ENCODE results near the gene NOL12. TPM values are rescaled to one million over a fixed set of nuclear protein-coding genes. Genes with fewer than 3 reads are reported as not detected.

The NOL12 gene
- total RNA-seq, 1 experiment from 2014 or later: 31.4 TPM

- Histone ChIP-seq H3K4me2 (ENCODE audit: low read length) (no peak overlapping the region), H3K36me3 (ENCODE audit: control insufficient read depth in 1 of 2, insufficient read depth in 2 of 2, low read length in 2 of 2) (no peaks in the 10 kb centered on the region), H3K79me2 (ENCODE audit: insufficient read depth, low read length) (no peaks in the 10 kb centered on the region), H4K20me1 (ENCODE audit: insufficient read depth) (no peaks in the 10 kb centered on the region), H2AFZ (ENCODE audit: low read depth, low read length, poor library complexity, severe bottlenecking) (no peak overlapping the region), H3K4me3 (replicated peaks in 1 of 2; ENCODE audit: low read depth in 1 of 2, low read length in 2 of 2) (no peak overlapping the region), H3K9me3 (ENCODE audit: control insufficient read depth in 1 of 2, insufficient read depth in 1 of 2, low read depth in 1 of 2, low read length in 2 of 2) (no peaks in the 10 kb centered on the region), H3K4me1 (ENCODE audit: control insufficient read depth in 1 of 2, insufficient read depth in 2 of 2, low read length in 2 of 2) (peaks cover 6 to 14% of the 10 kb centered on the region in 2 experiments; a peak in 3 of 4 replicates), H3K27me3 (ENCODE audit: insufficient read depth, low read length) (no peaks in the 10 kb centered on the region), H3K9ac (ENCODE audit: low read length) (no peak overlapping the region), H3K9me2 (ENCODE audit: insufficient read depth) (no peaks in the 10 kb centered on the region), H3K27ac (ENCODE audit: low read depth, low read length) (no peak overlapping the region)
- TF ChIP-seq POLR2A (IDR thresholded peaks at IDR 0.05; ENCODE audit: borderline replicate concordance, extremely low read depth, insufficient read depth, insufficient read length) (no peak), EGR1 (IDR thresholded peaks at IDR 0.05; ENCODE audit: low read depth) (no peak), SP1 (IDR thresholded peaks at IDR 0.05; ENCODE audit: low read depth) (no peak), ZFX (IDR thresholded peaks at IDR 0.05) (no peak), ZNF274 (IDR thresholded peaks at IDR 0.05; ENCODE audit: low read depth, low read length) (no peak), MAX (IDR thresholded peaks at IDR 0.05) (no peak)
- intact Hi-C loops (cut with micrococcal nuclease): no loop called here
- ChIA-PET POLR2A (no interaction called here), RAD21 (ENCODE audit: low non-redundant PET in 1 of 2, low total read pairs in 2 of 2, uncharacterized antibody in 2 of 2, unreplicated experiment in 2 of 2) (no interaction called here), CTCF (no interaction called here)
- no peak for DNase-seq (ENCODE audit: low read depth, low spot score)
- BruUV-seq (replicated peaks): no TSS peak
- no peak for ATAC-seq
Observed at GRCh38 chr22:37701141-37701786, 15.1 kb downstream of the NOL12 start.

GRCh38 chr22:37703906-37704305, 17.8 kb downstream of the NOL12 start:
- DNase-seq (ENCODE audit: low read depth, low spot score): no peak
- ChIA-PET CTCF (no interaction called here), POLR2A (no interaction called here), RAD21 (ENCODE audit: low non-redundant PET in 1 of 2, low total read pairs in 2 of 2, uncharacterized antibody in 2 of 2, unreplicated experiment in 2 of 2) (no interaction called here)
- Histone ChIP-seq H3K9me3 (ENCODE audit: control insufficient read depth in 1 of 2, insufficient read depth in 1 of 2, low read depth in 1 of 2, low read length in 2 of 2) (no peaks in the 10 kb centered on the region), H2AFZ (ENCODE audit: low read depth, low read length, poor library complexity, severe bottlenecking) (no peak overlapping the region), H3K9me2 (ENCODE audit: insufficient read depth) (no peaks in the 10 kb centered on the region), H4K20me1 (ENCODE audit: insufficient read depth) (no peaks in the 10 kb centered on the region), H3K79me2 (ENCODE audit: insufficient read depth, low read length) (no peaks in the 10 kb centered on the region), H3K36me3 (ENCODE audit: control insufficient read depth in 1 of 2, insufficient read depth in 2 of 2, low read length in 2 of 2) (no peaks in the 10 kb centered on the region), H3K4me1 (ENCODE audit: control insufficient read depth in 1 of 2, insufficient read depth in 2 of 2, low read length in 2 of 2) (no peaks in the 10 kb centered on the region; a peak in 1 of 4 replicates), H3K27me3 (ENCODE audit: insufficient read depth, low read length) (no peaks in the 10 kb centered on the region), H3K27ac (ENCODE audit: low read depth, low read length) (no peak overlapping the region), H3K4me3 (replicated peaks in 1 of 2; ENCODE audit: low read depth in 1 of 2, low read length in 2 of 2) (no peak overlapping the region), H3K9ac (ENCODE audit: low read length) (no peak overlapping the region), H3K4me2 (ENCODE audit: low read length) (no peak overlapping the region)
- TF ChIP-seq ELF1 (IDR thresholded peaks at IDR 0.05; ENCODE audit: borderline replicate concordance, low read depth) (no peak), TCF7L2 (IDR thresholded peaks at IDR 0.05; ENCODE audit: borderline replicate concordance, extremely low read depth, insufficient read depth, insufficient read length) (no peak), SRF (IDR thresholded peaks at IDR 0.05; ENCODE audit: low read depth) (no peak)
- intact Hi-C loops (cut with micrococcal nuclease): no loop called here
- no TSS peak for BruUV-seq (replicated peaks)
- no peak for ATAC-seq

All from HCT116 (cell line).